Panc1 (cell line): ENCODE measurements around the gene CGB1.

Source experiments
- CTCF ChIP-seq: fragments of 450-650 bp; IDR thresholded peaks from 2 replicates; pipeline ENCODE4 v1.5.1; 2017; ENCODE audit warnings: mild to moderate bottlenecking
- POLR2AphosphoS5 ChIP-seq: IDR thresholded peaks from 2 replicates; pipeline ENCODE4 v1.6.1; 2012; ENCODE audit warnings: mild to moderate bottlenecking, low read depth, low read length, moderate library complexity
- SIN3A ChIP-seq: IDR thresholded peaks from 2 replicates; pipeline ENCODE4 v1.6.1; 2012; ENCODE audit warnings: low read depth, mild to moderate bottlenecking, low read length, moderate library complexity, borderline replicate concordance; ENCODE audit not compliant: insufficient read depth
- TCF7L2 ChIP-seq: IDR thresholded peaks from 2 replicates; pipeline ENCODE4 v1.6.1; 2011; ENCODE audit warnings: mild to moderate bottlenecking, low read depth, low read length, inconsistent platforms

GRCh38 chr19:48989701-48990291, 46.9 kb downstream of the CGB1 start:
- TF ChIP-seq CTCF (no peak), POLR2AphosphoS5 (no peak), TCF7L2 (no peak), SIN3A (no peak)
